ENCODE data around the gene BTG4.

The BTG4 gene

DNA sequence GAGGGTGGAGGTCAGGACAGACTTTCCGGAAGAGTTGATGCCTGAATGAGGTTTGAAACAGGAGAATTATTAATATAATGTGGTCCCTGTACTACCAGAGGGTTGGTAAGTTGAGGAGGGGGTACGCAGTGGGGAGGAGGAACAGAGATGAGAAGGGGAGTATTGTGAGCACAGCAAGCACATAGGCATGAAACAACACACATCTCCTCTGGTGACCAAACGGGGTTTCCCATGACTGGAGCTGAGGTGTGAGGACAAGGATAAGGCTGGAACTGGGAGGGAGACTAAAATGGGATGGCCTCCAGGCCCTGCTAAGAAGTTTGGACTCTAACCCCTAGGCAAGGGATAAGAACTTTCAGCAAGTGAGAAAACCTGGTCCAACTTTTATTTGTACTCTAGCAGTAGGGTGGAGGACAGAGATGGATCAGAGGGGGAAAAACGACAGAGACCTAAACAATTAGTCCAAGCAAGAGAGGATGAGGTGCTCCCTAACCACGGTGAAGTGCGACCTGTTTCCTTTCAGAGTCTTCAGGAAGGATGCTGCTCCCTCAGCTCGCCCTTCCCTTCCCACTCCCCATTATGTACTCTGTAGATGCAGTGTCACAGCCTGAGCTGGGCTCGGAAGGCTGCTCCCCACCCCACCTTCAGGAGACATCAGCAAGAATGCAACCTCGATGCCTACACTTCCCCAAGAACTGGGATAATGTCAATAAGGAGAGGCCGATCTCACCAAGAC lies 59.2 kb downstream of the BTG4 start:
- DNase-seq, result no peak

DNA sequence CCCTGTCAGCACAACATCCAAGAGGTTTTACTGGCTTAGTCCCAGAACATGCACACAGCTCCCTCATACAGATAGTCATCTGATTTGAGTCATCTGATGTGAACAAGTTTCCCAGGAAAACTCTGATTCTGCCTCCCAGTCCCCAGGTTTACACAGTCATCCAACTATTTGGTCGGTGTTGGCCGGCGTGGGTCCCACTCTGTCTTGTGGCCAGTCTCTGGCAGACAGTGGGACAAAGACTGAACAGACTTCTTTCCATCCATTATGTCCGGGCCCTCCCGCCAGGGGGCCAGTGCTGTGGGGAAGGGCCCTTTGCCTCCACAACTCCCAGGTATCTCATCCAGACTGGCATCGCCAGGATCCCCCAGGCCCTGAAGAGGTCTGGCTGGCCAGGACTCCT lies 60.0 kb downstream of the BTG4 start:
- peak; percentile 46 for DNase-seq

GRCh38 chr11:111450480-111451320 lies 61.5 kb downstream of the BTG4 start:
- DNase-seq, result peak; percentile 36

DNA sequence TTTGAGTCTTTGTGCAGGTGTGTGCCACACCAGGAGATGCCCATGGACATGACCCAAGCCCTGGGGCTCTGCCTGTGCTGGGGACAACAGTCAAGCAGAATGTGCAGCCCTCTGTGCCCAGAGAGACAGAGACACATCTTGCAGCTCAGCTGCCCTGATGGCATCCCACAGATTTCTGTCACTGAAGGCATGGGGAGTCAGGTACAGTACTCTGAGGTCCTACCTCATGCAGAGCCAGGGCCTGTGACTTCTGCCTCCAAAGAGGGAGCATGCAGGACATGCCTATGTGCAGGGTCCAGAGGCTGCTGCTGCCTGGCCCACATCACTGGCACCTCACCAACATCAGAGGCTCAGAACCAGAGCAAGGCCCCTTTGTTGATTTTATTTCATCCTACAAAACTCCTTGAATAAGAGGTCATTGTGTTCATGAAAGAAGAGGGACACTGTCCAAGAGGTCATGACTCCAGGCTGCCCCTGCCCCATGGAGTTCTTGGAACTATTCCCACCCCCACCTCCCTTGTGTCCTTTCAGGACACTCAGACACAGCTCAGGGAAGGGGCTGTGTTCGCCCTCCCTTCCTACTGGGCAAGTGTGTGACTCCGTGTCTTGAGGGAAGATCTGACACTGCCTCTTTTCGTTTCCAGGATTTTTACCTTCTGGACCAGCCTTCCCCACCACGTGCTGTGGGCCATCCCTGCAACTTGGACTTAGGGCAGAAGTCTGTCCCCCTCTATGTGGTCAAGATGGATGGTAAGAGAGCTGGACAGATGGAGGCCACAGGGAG lies 62.3 kb downstream of the BTG4 start:
- peak; percentile 48 for DNase-seq

DNA sequence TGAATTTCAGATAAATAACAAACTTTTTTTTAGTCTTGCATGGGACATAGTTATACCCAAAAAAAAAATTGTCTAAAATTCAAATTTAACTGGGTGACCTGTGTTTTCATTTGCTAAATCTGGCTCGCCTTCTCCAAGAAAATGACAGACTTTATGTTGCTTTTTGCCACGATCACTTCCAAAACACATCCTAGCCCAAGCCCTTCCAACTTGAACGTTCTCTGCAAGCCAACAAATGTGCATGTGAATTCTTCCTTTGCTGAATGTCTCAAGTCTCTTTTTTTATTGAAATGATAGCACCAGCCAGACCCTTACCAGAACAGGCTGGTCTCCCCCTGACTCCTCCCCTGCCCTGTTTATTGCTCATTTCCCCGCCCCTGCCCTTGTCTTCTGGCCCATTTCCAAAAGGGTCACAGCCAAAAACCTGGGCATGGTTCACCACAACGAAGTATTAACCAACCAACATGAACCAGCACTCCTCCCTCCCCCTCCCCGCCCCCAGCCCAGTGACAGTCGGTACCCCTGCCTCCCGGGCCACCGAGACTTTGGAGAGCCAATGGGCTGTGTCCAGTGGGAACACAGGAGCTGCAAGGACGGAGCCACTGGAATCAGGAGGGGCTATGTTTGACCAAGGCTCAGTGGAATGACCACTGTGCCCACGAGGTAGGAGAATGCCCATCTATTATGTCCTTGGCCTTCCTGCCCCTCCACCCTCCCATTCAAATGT lies 63.2 kb downstream of the BTG4 start:
- no peak for DNase-seq

- DNase-seq, result no peak
These were observed 63.8 kb downstream of the BTG4 start for GRCh38 chr11:111448414-111448813.

DNA sequence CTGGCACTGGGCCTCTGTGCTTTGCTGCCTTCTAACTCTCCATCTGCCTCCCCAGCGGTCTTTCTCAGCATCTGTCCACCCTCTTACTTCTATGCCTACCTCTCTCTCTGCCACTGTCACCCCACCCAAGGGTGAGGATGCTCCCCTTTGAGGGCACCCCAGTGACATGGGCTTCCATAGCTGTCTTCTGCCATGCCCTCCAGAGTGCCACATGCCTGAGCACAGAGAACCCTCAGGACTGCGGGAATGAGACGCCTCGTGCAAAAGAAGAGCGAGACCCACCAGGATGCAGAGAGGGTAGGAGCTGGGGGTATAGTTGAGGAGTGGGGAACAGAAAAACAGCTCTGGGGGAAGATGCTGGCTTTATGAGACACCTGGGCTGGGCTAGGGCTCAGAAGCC lies 64.3 kb downstream of the BTG4 start:
- no peak for DNase-seq

- no peak for DNase-seq
These were observed 65.1 kb downstream of the BTG4 start for GRCh38 chr11:111447112-111447471.

DNA sequence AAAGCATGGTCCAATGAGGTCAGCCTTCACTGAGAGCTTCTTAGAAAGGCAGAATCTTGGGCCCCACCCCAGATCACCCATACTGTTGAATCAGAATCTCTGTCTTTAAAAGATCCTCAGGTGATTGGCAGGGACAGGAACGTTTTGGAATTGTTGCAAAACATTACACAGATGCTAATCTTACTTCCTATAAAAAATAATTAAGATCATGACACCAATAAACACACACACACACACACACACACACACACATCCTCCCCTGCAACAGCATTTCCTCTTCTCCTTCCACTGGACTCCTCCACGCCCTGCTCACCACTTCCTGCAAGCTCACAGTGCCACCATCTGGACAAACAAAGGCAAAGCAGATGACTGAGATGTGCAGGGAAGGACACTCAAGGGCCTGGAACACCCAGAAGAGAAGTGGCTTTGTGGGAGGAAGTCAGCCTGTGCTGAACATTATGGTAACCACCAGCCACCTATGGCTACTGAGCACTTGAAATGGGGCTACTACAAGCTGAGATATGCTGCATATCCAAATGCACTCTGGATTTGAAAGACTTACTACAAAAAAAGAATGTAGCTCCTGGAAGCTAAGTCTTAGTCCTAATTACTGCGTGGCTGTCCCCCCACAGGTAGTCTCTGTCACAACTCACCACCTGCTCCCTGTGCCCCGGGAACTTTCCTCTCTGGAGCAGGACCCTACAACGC lies 65.6 kb downstream of the BTG4 start:
- peak; percentile 78 for DNase-seq

DNA sequence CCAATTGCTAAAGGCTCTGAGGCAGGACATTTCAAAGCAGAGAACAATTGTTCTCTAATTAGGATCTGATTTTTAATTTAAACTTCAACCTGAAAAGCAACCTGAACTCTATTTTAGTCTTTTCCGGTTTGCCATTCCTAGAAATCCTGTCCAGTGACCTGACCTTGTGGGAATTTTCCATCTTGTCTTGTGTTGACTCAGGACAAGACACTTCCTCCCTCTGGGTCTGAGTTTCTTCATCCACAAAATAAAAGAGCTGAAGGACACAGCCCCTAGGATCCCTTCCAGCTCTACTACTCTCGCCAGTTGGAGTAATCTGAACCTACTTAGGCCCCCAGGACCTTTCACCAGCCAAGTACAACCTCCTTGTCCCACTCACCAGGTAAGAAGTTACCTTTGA lies 66.6 kb downstream of the BTG4 start:
- DNase-seq, result no peak

All from activated CD8-positive, alpha-beta memory T cell treated with anti-CD3 and anti-CD28 coated beads, Interleukin-2, amount 50 U/mL, for 48 hours (primary cell).